Heart left ventricle (tissue), 16 donors: ENCODE data around the gene PLEKHN1. TPM values are rescaled to one million over a fixed set of nuclear protein-coding genes. Genes with fewer than 3 reads are reported as not detected.
A peak's percentile ranks its signal among the peaks of the same experiment; 100 is the strongest.
"Not testable (repeated sequence)": the region's sequence is repeated elsewhere in the genome, so short reads cannot be mapped to it uniquely, and the experiment has no call there.

Experiments used
- ATAC-seq, 4 donors: fragments of 200-7000 bp; cut with Tn5 transposase; one replicate each; pipeline ENCODE4 v1.9.1; 2020 to 2022; ENCODE audit warnings: moderate library complexity in 4 of 4, mild to moderate bottlenecking in 3 of 4, moderate number of reproducible peaks in 1 of 4
- DNase-seq, 5 donors: peaks; one replicate each; pipeline ENCODE4 v3.0.0-alpha.2; 2020
- H3K27ac ChIP-seq, 12 donors: fragments of 200-600 bp; sonication (generic) in 4 of 12; one replicate each; pipeline versions ENCODE4 v1.5.0 to v1.8.0; 2016 to 2022; ENCODE audit warnings: mild to moderate bottlenecking in 2 of 12
- H3K27me3 ChIP-seq, 9 donors: fragments of 200-600 bp; sonication (generic) in 2 of 9; one replicate each; pipeline versions ENCODE4 v1.5.1 to v1.8.0; 2016 to 2022; ENCODE audit warnings: mild to moderate bottlenecking in 3 of 9
- H3K36me3 ChIP-seq, 9 donors: fragments of 200-600 bp; sonication (generic) in 2 of 9; one replicate each; pipeline versions ENCODE4 v1.5.0 to v1.8.0; 2018 to 2022; ENCODE audit warnings: mild to moderate bottlenecking in 2 of 9
- H3K4me1 ChIP-seq, 12 donors: fragments of 200-600 bp; sonication (generic) in 4 of 12; one replicate each; pipeline versions ENCODE4 v1.5.0 to v1.8.0; 2016 to 2022; ENCODE audit warnings: mild to moderate bottlenecking in 3 of 12
- H3K4me3 ChIP-seq, 12 donors: fragments of 200-600 bp; sonication (generic) in 4 of 12; one replicate each; pipeline versions ENCODE4 v1.5.0 to v1.8.0; 2017 to 2022; ENCODE audit warnings: mild to moderate bottlenecking in 9 of 12, moderate library complexity in 4 of 12
- H3K9me3 ChIP-seq, 12 donors: fragments of 200-600 bp; sonication (generic) in 4 of 12; one replicate each; pipeline versions ENCODE4 v1.5.0 to v1.8.0; 2016 to 2022; ENCODE audit warnings: mild to moderate bottlenecking in 1 of 12
- POLR2A ChIP-seq, 2 donors: fragments of 450-650 bp; IDR thresholded peaks; one replicate each; pipeline ENCODE4 v1.6.1; 2017; ENCODE audit warnings: antibody characterized with exemption in 2 of 2, mild to moderate bottlenecking in 2 of 2, moderate library complexity in 2 of 2
- whole genome bisulfite sequencing, 4 donors: extraction: QIAGEN DNeasy Blood & Tissue Kit in 2 of 4; methylation state at CpG; one replicate each; pipeline versions ENCODE4 v1.1.5 to v1.1.7; 2013 to 2018; 5-methylcytosine and 5-hydroxymethylcytosine counted together
- intact Hi-C, 10 donors: fragments of 100-400 bp; cut with DNase I; formaldehyde crosslinking; loops; one replicate each; pipeline versions ENCODE4 v1.11.1 to v1.14.2; 2022
- polyA plus RNA-seq, 2 donors: library from polyadenylated mRNA; stranded (reverse); fragments of 200-250 nt; gene quantifications; one replicate each; pipeline ENCODE4 v1.2.3, GENCODE V29; 2013
- total RNA-seq, 9 donors: library from RNA; depleted of rRNA in 2 of 9; stranded (reverse); fragments of >200 nt in 2 of 9; fragmentation: NEBNext Ultra II Directional in 3 of 9; extraction: Animal tissue kit (Norgen Biotek cat#: 25700) in 3 of 9; gene quantifications; one replicate each; pipeline versions ENCODE4 v1.1.0 to v1.2.4, GENCODE V29; 2016 to 2023
- TF ChIP-seq, protein P1 (sequence below), 12 donors: fragments of 200-600 bp; sonication (generic) in 4 of 12; IDR thresholded peaks; one replicate each; pipeline versions ENCODE4 v1.5.0 to v1.8.0; 2018 to 2022; ENCODE audit warnings: antibody characterized with exemption in 12 of 12, mild to moderate bottlenecking in 5 of 12
- donor health status: ischemic (EF 13 %, LVEDD 7.1; RV severe dilation, severe dysfunction).
- donor health status: healthy with polysubstance abuse.
- donor health status: DM: no; HTN: yes; CAD: no.
- donor health status: DM: no; HTN: no; CAD: no.
- donor health status: ischemic (EF 25% LVEDD 6.9; RV normal size, moderate dysfunction).
- donor health status: ischemic (EF 25% LVEDD 5.7; RV mildly dilated, moderate dysfunction).
- donor health status: healthy.
- donor health status: DM: yes; HTN: yes; CAD: no.
- donor health status: ischemic (EF 35%, LVEDD 5.7; RV mildly dilated, moderate dysfunction).
- donor health status: nonischemic (EF 11% LVEDD 7.7; RV severe dilation, severe dysfunction).
- donor health status: DM: yes; HTN: yes; CAD: no.
- donor health status: PGD.
- donor health status: ischemic (EF 29% LVEDD 5.4; RV normal size, mild dysfunction).
- donor health status: nonischemic (EF 23%, LVEDD 6.1; RV moderate dilation, normal function).

PLEKHN1 gene
- total and polyA plus RNA-seq, 11 donors: 0.15 to 0.63 (median 0.26) TPM; not detected in 7

- TF ChIP-seq POLR2A (IDR thresholded peaks at IDR 0.05): no peak
- TF ChIP-seq, protein P1, sequence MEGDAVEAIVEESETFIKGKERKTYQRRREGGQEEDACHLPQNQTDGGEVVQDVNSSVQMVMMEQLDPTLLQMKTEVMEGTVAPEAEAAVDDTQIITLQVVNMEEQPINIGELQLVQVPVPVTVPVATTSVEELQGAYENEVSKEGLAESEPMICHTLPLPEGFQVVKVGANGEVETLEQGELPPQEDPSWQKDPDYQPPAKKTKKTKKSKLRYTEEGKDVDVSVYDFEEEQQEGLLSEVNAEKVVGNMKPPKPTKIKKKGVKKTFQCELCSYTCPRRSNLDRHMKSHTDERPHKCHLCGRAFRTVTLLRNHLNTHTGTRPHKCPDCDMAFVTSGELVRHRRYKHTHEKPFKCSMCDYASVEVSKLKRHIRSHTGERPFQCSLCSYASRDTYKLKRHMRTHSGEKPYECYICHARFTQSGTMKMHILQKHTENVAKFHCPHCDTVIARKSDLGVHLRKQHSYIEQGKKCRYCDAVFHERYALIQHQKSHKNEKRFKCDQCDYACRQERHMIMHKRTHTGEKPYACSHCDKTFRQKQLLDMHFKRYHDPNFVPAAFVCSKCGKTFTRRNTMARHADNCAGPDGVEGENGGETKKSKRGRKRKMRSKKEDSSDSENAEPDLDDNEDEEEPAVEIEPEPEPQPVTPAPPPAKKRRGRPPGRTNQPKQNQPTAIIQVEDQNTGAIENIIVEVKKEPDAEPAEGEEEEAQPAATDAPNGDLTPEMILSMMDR (IDR thresholded peaks at IDR 0.05): no peak
- peaks cover 0 to 12% (median 0%) of the 10 kb centered on the region in 9 donors for H3K27me3 ChIP-seq
- no peak for ATAC-seq
- peak overlapping the region; percentile 79 to 100 (median 98) for H3K27ac ChIP-seq
- peaks cover 0 to 4% (median 0%) of the 10 kb centered on the region in 9 donors for H3K36me3 ChIP-seq
- intact Hi-C loops: loop anchor here in 3 of 10 donors (2.0 to 10.0 kb wide), 3 partner anchors 18 to 312 kb away; partner anchors contain the start of gene HES4 (in 1 of the 3)
- H3K4me1 ChIP-seq: peaks cover 0 to 34% (median 4%) of the 10 kb centered on the region in 12 donors
- H3K9me3 ChIP-seq: no peaks in the 10 kb centered on the region
- peak overlapping the region in 8 of 12 donors; percentile 0 to 67 (median 58) for H3K4me3 ChIP-seq
- 83 to 86% (median 85%) methylated on average over 41 to 43 of the region's 43 CpGs for WGBS, 4 donors
- peak in 4 of 5 donors; percentile 22 to 69 (median 42) for DNase-seq
These were observed 16.6 kb downstream of the PLEKHN1 start for GRCh38 chr1:982765-983436.

GRCh38 chr1:983798-984475, 17.7 kb downstream of the PLEKHN1 start:
- no peak for ATAC-seq
- Histone ChIP-seq H3K9me3 (no peaks in the 10 kb centered on the region), H3K36me3 (peaks cover 0 to 1% (median 0%) of the 10 kb centered on the region in 9 donors), H3K27ac (peak overlapping the region in 3 of 12 donors; percentile 13 to 98 (median 19)), H3K4me3 (peak overlapping the region in 6 of 12 donors; percentile 10 to 45 (median 28)), H3K27me3 (peaks cover 0 to 12% (median 0%) of the 10 kb centered on the region in 9 donors), H3K4me1 (peaks cover 0 to 34% (median 2%) of the 10 kb centered on the region in 12 donors)
- intact Hi-C loops: loop anchor here in 7 of 10 donors (1.0 to 10.0 kb wide), 6 partner anchors 17 to 311 kb away; partner anchors contain the start of gene HES4 (in 1 of the 7)
- TF ChIP-seq, protein P1 (IDR thresholded peaks at IDR 0.05): peak; percentile 87 to 98 (median 92)
- TF ChIP-seq POLR2A (IDR thresholded peaks at IDR 0.05): no peak
- peak; percentile 44 to 75 (median 60) for DNase-seq
- 19 to 43% (median 27%) methylated on average over 14 to 29 of the region's 29 CpGs for whole genome bisulfite sequencing, 4 donors

DNA sequence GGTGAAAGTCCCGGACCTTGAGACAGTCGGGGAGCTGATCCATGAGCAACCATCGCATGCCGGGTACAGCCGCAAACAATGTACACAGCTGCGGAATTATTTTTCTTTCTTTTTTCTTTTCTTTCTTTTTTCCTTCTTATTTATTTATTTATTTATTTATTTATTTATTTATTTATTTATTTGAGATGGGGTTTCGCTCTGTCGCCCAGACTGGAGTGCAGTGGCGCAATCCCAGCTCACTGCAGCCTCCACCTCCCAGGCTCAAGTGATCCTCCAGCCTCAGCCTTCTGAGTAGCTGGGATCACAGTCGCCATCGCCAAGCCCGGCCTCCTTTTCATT, 18.2 kb downstream of the PLEKHN1 start:
- 51 to 61% (median 59%) methylated on average over 12 of the region's 12 CpGs for WGBS, 4 donors
- peak overlapping the region in 1 of 12 donors; percentile 98 for H3K27ac ChIP-seq
- no peaks in the 10 kb centered on the region for H3K36me3 ChIP-seq
- ATAC-seq: no peak
- H3K4me1 ChIP-seq: peaks cover 0 to 33% (median 2%) of the 10 kb centered on the region in 12 donors
- intact Hi-C loops: loop anchor here in 7 of 10 donors (1.0 to 10.0 kb wide), 5 partner anchors 78 to 310 kb away; no protein-coding TSS in a partner anchor
- TF ChIP-seq, protein P1 (IDR thresholded peaks at IDR 0.05): peak in 6 of 12 donors; percentile 4 to 46 (median 28)
- TF ChIP-seq POLR2A (IDR thresholded peaks at IDR 0.05): no peak
- H3K27me3 ChIP-seq: peaks cover 0 to 11% (median 0%) of the 10 kb centered on the region in 9 donors
- H3K4me3 ChIP-seq: peak overlapping the region in 6 of 12 donors; percentile 10 to 45 (median 28)
- DNase-seq: no peak
- H3K9me3 ChIP-seq: no peaks in the 10 kb centered on the region

- Histone ChIP-seq H3K4me3 (no peak overlapping the region), H3K4me1 (peaks cover 0 to 31% (median 2%) of the 10 kb centered on the region in 12 donors), H3K36me3 (no peaks in the 10 kb centered on the region), H3K27ac (no peak overlapping the region), H3K27me3 (peaks cover 0 to 9% (median 0%) of the 10 kb centered on the region in 9 donors), H3K9me3 (no peaks in the 10 kb centered on the region)
- TF ChIP-seq POLR2A (IDR thresholded peaks at IDR 0.05): no peak
- TF ChIP-seq, protein P1 (IDR thresholded peaks at IDR 0.05): no peak
- ATAC-seq: no peak
- intact Hi-C loops: loop anchor here in 7 of 10 donors (2.0 to 10.0 kb wide), 3 partner anchors 77 to 310 kb away; no protein-coding TSS in a partner anchor
- 75 to 79% (median 77%) methylated on average over 13 of the region's 13 CpGs for WGBS, 4 donors
- peak in 1 of 5 donors; percentile 10 for DNase-seq
These were observed 18.8 kb downstream of the PLEKHN1 start for GRCh38 chr1:985126-985525.

- not testable (repeated sequence) for DNase-seq
- intact Hi-C loops: loop anchor here in 4 of 10 donors (5.0 to 10.0 kb wide), 2 partner anchors 74 to 307 kb away; no protein-coding TSS in a partner anchor
- 78 to 89% (median 85%) methylated on average over 5 of the region's 5 CpGs for WGBS, 4 donors
These were observed 21.8 kb downstream of the PLEKHN1 start for GRCh38 chr1:988061-988460.

DNA sequence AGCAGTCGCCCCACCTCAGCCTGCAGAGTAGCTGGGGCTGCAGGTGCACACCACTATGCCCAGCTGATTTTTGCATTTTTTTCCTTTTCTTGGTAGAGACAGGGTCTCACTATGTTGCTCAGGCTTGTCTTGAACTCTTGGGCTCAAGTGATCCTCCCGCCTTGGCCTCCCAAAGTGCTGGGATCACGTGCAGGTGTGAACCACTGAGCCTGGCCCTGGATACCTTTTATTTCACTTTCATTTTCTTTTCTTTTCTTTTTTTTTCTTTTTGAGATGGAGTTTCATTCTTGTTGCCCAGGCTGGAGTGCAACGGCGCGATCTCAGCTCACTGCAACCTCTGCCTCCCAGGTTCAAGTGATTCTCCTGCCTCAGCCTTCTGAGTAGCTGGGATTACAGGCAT, 25.0 kb downstream of the PLEKHN1 start:
- DNase-seq, H3K27ac ChIP-seq, H3K4me3 ChIP-seq, ATAC-seq, intact Hi-C loops, H3K36me3 ChIP-seq, H3K4me1 ChIP-seq, H3K27me3 ChIP-seq: not testable (repeated sequence)
- 91 to 98% (median 96%) methylated on average over 6 of the region's 6 CpGs for WGBS, 4 donors
- peaks cover 0 to 11% (median 3%) of the 10 kb centered on the region in 12 donors for H3K9me3 ChIP-seq

More at GRCh38 chr1:988061-988460, 21.8 kb downstream of the PLEKHN1 start:
- not testable (repeated sequence) for H3K36me3 ChIP-seq, H3K27ac ChIP-seq, H3K27me3 ChIP-seq, H3K4me3 ChIP-seq, ATAC-seq
- Histone ChIP-seq H3K4me1 (peaks cover 0 to 12% (median 0%) of the 10 kb centered on the region in 12 donors), H3K9me3 (peaks cover 0 to 11% (median 3%) of the 10 kb centered on the region in 12 donors)
